AG08396 (cell line): ENCODE data around the gene GTF2H2.
"Not testable (repeated sequence)": the region's sequence is repeated elsewhere in the genome, so short reads cannot be mapped to it uniquely, and the experiment has no call there.

Experiments used
- DNase-seq: peaks from one replicate; pipeline ENCODE4 v3.0.0; 2012; ENCODE audit warnings: low spot score, mixed read lengths

The GTF2H2 gene

GRCh38 chr5:71011194-71011792, 56.2 kb downstream of the GTF2H2 start:
- DNase-seq, result no peak

GRCh38 chr5:71006983-71007382, 60.5 kb downstream of the GTF2H2 start:
- DNase-seq, result not testable (repeated sequence)
